Fibroblast of peridontal ligament (primary cell): ENCODE results near the gene MALT1.

Source experiments
- DNase-seq: peaks from one replicate; pipeline ENCODE4 v3.0.0-alpha.2; 2010; ENCODE audit errors: extremely low read depth

Gene MALT1

DNA sequence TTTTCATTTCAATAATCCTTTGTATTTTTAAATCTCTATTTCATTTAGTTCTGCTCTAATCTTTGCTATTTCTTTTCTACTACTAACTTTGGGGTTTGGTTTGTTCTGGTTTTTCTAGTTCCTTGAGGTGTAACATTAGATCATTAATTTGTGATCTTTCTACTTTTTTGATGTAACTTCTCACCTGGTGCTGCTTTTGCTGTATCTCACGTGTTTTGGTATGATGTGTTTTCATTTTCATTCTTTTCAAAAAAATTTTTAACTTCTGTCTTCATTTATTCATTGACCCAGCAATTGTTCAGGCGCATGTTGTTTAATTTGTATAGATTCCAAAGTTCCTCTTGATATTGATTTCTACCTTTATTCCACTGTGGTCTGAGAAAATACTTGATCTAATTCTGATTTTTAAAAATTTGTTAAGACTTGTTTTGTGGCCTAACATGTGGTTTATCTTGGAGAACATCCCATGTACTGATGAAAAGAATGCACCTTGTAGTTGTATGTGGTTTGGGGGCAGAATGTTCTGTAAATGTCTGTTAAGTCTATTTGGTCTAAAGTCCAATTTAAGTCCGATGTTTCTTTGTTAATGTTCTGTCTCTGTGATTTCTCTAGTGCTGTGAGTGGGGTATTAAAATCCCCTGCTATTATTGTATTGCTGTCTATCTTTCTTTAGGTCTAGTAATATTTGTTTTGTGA lies 17.3 kb upstream of the MALT1 start:
- peak; percentile 30 for DNase-seq

DNA sequence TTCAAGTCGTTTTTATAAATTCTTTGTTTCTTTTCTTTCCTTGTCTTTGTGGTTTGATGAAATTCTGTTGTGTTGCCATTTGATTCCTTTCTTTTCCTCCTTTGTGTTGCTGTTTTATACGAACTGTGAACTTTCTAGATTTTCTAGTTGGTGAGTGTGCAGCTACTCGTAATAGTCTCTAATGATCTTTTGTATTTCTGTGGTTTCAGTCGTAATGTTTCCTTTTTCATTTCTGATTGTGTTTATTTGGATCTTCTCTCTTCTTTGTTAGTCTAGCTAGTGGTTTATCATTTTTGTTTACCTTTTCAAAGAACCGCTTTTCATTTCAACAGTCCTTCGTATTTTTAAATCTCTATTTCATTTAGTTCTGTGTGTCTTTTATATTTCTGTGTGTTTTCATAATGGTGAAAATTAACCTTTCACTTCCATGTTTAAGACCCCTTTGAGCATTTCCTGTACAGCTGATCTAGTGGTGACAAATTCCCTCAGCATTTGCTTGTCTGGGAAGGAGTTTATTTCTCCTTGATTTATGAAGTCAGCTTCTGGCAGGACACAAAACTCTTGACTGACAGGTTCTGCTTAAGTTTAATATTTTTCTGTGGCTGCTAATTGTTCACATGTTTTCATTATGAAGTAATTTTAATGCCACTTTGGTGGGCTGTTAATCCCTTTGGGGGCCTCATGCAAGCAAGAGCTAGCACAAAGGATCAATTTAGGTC lies 16.2 kb upstream of the MALT1 start:
- DNase-seq = no peak

- no peak for DNase-seq
These were observed 14.2 kb upstream of the MALT1 start for GRCh38 chr18:58657081-58657480.

- DNase-seq = no peak
These were observed 13.8 kb upstream of the MALT1 start for GRCh38 chr18:58657494-58657893.

DNA sequence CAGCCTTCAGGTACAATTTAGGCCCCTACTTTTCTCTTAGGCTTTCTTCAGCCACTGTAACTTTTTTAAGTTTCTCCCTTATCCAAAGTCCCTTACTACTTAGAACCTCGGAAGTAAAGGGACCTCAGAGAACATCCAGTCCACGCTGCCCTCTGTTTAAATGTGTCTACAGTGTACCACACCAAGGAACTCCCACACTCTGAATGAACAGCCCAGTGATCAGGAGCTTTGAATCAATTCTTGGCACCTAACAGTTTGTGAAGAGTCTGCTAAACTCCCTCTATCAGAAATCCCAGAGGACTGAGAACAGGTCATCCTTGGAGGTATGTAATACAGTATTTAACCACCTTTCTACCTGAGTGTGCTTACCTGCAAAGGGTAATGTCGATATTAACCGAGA lies 11.6 kb upstream of the MALT1 start:
- no peak for DNase-seq

DNA sequence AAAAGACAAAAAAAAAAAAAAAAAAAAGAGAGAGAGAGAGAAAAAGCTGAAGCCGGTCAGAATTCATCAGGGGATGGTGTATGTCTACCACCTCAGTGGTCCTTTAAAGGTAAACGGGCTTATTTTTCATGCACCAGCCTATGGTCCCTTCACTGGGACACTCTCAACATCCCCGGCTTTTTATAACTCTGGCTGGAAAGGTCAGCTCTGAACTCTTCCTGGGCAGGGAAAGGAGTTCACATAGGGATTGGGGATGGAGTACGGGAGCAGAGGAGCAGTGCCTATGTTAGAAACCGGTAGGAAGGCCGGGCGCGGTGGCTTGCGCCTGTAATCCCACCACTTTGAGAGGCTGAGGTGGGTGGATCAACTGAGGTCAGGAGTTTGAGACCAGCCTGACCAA lies 10.3 kb upstream of the MALT1 start:
- no peak for DNase-seq

DNA sequence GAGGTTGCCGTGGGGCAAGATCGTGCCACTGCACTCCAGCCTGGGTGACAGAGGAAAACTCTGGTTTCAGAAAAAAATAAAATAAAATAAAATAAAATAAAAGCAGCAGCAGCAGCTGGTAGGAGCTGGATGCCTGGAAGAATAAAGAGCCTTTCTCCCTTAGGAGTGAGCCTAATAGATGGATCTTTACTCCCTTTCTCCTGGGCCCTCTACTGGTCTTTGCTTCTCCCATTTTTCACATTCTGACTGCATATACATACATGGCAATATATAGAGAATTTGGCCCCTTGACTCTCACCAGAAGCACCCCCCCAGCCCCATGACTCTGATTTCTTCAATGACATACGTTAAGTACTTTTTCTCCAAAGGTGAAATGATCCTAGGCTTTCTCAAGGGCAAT lies 9.8 kb upstream of the MALT1 start:
- peak; percentile 50 for DNase-seq

- peak; percentile 40 for DNase-seq
These were observed 9.1 kb upstream of the MALT1 start for GRCh38 chr18:58662118-58662517.

DNA sequence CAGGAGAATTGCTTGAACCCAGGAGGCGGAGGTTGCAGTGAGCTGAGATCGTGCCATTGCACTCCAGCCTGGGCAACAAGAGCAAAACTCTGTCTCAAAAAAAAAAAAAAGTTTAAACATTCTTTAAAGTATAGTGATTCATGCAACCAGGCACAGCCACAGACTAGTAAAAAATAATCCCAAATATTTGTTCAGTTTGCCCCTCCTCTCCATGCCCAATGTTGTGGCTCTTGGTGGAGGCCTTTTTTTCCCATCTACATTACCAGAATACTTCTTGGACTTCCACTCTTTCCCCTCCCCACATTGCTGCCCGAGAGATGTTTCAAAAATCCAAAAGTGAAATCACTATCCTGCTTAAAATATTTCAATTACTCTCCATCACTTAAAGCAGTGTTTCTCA lies 5.1 kb upstream of the MALT1 start:
- DNase-seq = peak; percentile 43

- no peak for DNase-seq
These were observed 3.1 kb upstream of the MALT1 start for GRCh38 chr18:58668211-58668610.

DNA sequence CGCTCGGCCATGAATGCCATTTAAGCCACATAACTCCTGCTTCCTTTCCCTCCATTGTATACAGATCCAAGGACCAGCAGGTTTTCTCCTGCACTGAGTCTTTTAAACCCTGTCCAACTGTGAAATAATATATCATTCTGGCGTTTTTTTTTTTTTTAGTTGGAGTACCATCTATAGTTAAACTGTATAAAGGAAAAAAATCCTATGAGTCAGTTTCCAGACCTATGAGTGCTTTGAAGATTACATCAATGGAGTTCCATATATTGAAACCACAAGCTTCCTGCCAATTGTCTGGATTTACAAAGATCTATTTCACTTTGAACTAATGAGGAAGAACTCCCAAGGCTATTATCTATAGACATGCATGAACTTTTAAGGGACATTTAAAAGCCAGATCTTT lies 2.4 kb upstream of the MALT1 start:
- DNase-seq = peak; percentile 25

DNA sequence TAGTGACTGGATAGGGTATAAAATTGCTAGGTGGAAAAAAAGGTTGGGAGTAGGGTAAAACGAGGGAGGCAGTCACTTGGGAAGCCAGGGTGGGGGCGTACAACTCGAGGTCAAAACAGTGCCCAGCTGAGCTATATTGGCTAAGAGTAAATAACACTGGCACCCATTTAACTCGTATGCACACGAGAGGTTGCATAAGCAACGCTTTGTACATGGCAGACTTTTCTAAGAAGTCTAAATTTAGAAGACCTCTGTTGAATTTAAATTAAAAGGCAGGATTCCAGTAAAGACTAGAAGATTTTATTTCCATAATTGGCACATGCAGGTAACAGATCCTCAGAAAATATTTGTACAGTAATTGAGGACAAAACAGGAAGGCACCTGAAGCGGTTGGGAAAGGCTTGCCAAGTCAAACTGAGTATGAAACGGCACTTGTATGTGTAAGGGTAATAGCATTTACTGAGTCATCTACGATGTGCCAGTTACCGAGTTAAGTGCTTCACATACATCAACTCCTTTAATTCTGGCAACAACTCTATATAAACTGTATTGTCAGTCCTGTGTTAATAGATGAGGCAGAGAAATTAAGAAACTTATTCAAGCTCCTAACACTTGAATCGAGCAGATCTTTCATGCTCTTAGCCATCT lies 1.4 kb upstream of the MALT1 start:
- DNase-seq = no peak

- peak; percentile 38 for DNase-seq
These were observed 708 bp upstream of the MALT1 start for GRCh38 chr18:58670404-58671110.

DNA sequence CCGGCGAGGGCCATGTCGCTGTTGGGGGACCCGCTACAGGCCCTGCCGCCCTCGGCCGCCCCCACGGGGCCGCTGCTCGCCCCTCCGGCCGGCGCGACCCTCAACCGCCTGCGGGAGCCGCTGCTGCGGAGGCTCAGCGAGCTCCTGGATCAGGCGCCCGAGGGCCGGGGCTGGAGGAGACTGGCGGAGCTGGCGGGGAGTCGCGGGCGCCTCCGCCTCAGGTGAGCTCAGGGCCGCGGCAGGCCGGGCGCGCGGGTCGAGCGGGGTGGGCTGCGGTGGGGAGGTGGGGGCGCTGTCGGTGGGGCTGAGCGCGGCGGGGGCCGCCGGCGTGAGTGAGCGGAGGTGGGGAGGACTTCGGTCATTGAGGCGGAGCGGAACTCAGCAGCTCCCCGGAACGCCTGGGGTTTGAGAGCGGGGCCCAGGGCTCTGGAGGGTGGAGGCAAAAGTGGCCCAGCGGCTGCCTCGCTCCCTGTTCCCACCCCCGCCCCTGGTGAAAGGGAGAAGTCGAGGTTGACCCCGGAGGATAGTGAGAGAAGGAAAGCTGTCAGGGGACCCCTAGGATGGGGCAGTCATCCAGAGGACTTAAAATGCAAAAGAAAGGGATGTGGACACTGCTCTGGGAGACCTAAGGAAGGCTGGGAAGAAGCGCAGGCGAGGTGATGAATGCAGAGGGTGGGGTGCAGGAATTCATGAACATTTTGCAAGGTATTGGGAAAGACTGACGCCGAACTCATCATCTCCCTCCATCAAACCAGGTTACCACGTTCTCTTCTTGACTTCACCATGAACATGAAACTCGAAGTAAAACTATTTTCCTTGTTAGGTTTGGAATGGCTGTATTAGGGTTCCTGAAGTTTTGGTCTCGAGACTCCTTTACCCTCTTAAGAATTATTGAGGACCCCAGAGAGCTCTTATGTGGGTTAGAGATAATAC lies 633 bp downstream of the MALT1 start:
- DNase-seq = peak; percentile 45

DNA sequence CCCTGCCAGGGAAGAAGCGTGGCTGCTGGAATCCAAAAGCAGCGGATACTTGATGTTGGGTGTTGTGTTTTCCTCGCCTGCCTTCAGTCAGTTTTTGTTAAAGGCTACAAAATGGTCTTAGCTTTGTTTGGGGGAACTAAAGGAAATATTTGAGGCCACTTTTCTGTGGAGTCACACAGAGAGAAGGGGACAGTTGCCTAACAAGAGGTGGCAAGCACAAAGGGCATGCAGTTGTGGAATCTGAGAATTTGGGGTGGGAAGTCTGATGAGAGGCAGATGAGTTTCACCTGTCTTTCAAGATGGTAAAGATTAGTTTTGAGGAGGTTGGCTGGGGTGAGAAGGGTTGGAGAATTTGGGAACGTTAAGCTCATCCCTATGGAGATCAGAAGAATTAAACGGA lies 2.9 kb downstream of the MALT1 start:
- DNase-seq = no peak

DNA sequence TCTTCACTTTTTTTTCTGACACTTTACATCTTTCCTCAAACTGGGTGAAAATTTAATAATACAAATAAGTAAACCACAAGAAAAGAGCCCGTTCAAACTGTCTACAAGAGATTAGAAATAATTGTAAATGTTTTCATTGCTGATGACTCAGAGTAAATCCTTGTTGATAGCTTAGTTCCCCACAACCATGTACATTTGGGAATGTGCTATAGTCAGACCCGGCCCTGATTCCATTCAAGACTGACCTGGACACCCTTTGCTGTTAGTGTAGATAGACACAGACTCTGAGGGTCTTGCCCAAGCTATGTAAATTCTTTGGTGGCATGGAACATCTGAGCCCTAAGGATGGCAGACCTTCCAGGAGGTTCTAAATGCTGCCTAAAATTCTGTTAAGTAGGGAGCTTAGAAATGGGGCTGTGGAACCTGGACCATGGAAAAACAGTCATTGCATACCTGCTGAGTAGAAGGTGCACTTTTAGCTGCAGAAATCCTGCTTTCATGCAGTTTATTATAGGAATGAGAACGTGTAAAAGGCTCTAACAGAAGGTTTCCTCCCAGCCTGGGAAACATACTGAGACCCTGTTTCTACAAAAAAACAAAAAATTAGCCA lies 3.7 kb downstream of the MALT1 start:
- no peak for DNase-seq

- DNase-seq = no peak
These were observed 5.0 kb downstream of the MALT1 start for GRCh38 chr18:58676270-58676669.

GRCh38 chr18:58682429-58683069 lies 11.3 kb downstream of the MALT1 start:
- DNase-seq = peak; percentile 94

- DNase-seq = no peak
These were observed 16.6 kb downstream of the MALT1 start for GRCh38 chr18:58687871-58688308.

DNA sequence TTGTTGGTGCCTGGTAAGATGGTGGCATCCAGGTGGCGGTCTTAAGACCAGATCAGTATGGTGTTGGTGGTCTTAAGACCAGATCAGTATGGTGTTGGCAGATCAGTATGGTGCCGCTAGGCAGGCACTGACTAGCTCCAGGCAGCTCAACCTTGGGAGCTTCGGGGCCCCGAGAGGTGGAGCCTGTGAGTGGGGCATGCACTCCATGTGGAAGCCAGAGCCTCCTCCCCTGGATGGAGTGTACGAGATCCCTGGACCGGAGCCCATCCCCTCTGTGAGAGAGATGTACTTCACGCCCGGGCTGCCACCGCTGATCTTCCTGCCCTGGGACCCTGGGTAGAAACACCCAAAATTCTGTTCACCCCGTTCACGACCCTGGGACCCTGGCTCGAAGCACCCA lies 19.0 kb downstream of the MALT1 start:
- no peak for DNase-seq
